ENCODE results near the gene IP6K3. TPM values are rescaled to one million over a fixed set of nuclear protein-coding genes. Genes with fewer than 3 reads are reported as not detected.

The IP6K3 gene
- total and polyA plus RNA-seq, 3 donors from 2014 or later: 0.15 to 0.16 TPM; not detected in 1

DNA sequence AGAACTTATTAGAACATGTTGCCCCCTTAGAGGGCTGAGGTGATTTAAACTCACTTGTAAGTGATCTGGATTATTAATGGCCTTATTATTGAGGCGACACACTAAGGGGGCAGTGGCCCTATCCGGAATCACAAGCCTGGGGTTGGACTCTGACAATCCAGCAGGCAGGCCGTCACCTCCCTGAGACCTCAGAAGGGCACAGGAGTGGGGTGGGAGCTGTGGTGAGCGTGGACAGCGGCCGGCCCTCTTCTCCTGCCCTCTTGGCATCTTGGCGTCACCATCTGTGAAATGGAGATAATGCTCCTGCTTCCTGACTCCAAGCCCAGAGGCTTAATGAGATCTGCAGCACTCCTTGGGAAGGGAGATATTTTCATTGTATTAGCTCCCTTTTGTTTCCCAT is 19.6 kb downstream of the IP6K3 start:
- intact Hi-C loops (cut with DNase I; ENCODE audit: low total_unique reads): no loop called here
- no peak for DNase-seq

GRCh38 chr6:33726696-33727095 is 20.0 kb downstream of the IP6K3 start:
- Histone ChIP-seq H3K4me3 (no peak overlapping the region), H3K27ac (no peak overlapping the region), H3K4me1 (no peaks in the 10 kb centered on the region), H3K36me3 (ENCODE audit: low read depth, missing control alignments) (no peaks in the 10 kb centered on the region), H3K9me3 (no peaks in the 10 kb centered on the region), H3K27me3 (no peaks in the 10 kb centered on the region)
- no peak for DNase-seq
- WGBS, 2 donors: 94 to 97% methylated on average over 11 to 15 of the region's 15 CpGs
- intact Hi-C loops (cut with DNase I; ENCODE audit: low total_unique reads): no loop called here
- TF ChIP-seq, protein P1, sequence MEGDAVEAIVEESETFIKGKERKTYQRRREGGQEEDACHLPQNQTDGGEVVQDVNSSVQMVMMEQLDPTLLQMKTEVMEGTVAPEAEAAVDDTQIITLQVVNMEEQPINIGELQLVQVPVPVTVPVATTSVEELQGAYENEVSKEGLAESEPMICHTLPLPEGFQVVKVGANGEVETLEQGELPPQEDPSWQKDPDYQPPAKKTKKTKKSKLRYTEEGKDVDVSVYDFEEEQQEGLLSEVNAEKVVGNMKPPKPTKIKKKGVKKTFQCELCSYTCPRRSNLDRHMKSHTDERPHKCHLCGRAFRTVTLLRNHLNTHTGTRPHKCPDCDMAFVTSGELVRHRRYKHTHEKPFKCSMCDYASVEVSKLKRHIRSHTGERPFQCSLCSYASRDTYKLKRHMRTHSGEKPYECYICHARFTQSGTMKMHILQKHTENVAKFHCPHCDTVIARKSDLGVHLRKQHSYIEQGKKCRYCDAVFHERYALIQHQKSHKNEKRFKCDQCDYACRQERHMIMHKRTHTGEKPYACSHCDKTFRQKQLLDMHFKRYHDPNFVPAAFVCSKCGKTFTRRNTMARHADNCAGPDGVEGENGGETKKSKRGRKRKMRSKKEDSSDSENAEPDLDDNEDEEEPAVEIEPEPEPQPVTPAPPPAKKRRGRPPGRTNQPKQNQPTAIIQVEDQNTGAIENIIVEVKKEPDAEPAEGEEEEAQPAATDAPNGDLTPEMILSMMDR (IDR thresholded peaks at IDR 0.05): no peak
- TF ChIP-seq POLR2A (IDR thresholded peaks at IDR 0.05): no peak

More for the DNA sequence above, 19.6 kb downstream of the IP6K3 start:
- Histone ChIP-seq H3K27me3 (no peaks in the 10 kb centered on the region), H3K4me3 (no peak overlapping the region), H3K4me1 (no peaks in the 10 kb centered on the region), H3K36me3 (ENCODE audit: low read depth, missing control alignments) (no peaks in the 10 kb centered on the region), H3K9me3 (no peaks in the 10 kb centered on the region), H3K27ac (no peak overlapping the region)
- TF ChIP-seq, protein P1 (IDR thresholded peaks at IDR 0.05): no peak
- TF ChIP-seq POLR2A (IDR thresholded peaks at IDR 0.05): no peak
- 74 to 76% methylated on average over 7 of the region's 7 CpGs for WGBS, 2 donors

DNA sequence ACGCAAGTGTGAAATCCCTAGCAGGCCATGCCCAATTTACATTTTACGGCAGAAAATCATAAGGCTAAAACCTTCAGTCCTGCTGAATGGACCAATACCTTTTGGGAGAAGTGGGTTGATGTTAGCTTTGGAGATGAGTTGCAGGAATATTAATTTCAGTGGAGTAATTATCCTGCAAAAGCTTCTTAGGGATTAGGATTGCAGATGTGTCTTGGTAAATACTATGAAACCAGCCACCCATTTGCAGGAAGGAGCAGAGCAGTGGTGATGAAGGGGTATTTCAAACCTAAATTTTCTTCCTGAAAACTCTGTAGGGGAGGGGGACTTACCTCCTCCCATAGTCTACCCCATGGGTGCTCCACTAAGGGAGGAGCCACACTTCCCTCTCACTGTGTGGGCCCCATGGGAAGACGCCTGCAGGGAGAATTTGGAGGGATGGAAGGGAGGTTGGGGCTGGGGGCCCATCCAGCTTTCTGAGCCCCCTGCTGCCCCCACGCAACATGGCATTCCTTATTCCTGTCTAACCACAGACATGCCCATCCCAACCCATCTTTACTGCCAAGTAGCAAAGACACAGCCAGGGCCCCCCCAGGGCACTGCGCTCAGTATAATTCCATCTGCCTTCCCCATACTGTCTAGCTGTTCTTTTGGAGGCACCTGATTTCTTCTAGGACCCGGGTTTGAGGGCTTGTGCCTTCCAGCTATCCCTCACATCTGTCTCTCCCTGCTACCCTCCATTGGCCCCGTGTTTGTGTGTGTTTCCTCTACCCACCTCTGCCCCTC is 20.6 kb downstream of the IP6K3 start:
- TF ChIP-seq POLR2A (IDR thresholded peaks at IDR 0.05): no peak
- TF ChIP-seq, protein P1 (IDR thresholded peaks at IDR 0.05): no peak
- H3K4me1 ChIP-seq: no peaks in the 10 kb centered on the region
- intact Hi-C loops (cut with DNase I; ENCODE audit: low total_unique reads): no loop called here

GRCh38 chr6:33725222-33725621 is 21.5 kb downstream of the IP6K3 start:
- Histone ChIP-seq H3K4me1 (no peaks in the 10 kb centered on the region), H3K4me3 (no peak overlapping the region), H3K36me3 (ENCODE audit: low read depth, missing control alignments) (no peaks in the 10 kb centered on the region), H3K27ac (no peak overlapping the region), H3K27me3 (no peaks in the 10 kb centered on the region), H3K9me3 (no peaks in the 10 kb centered on the region)
- no peak for TF ChIP-seq POLR2A (IDR thresholded peaks at IDR 0.05)
- TF ChIP-seq, protein P1 (IDR thresholded peaks at IDR 0.05): no peak
- no peak for DNase-seq
- WGBS, 2 donors: 95 to 96% methylated on average over 12 to 14 of the region's 14 CpGs
- intact Hi-C loops (cut with DNase I; ENCODE audit: low total_unique reads): no loop called here

More for the DNA sequence above, 20.6 kb downstream of the IP6K3 start:
- H3K27me3 ChIP-seq: no peaks in the 10 kb centered on the region
- no peak overlapping the region for H3K27ac ChIP-seq
- WGBS, 2 donors: 88 to 94% methylated on average over 6 to 7 of the region's 7 CpGs
- H3K4me3 ChIP-seq: no peak overlapping the region
- no peaks in the 10 kb centered on the region for H3K36me3 ChIP-seq (ENCODE audit: low read depth, missing control alignments)
- no peaks in the 10 kb centered on the region for H3K9me3 ChIP-seq
- no peak for DNase-seq

Data from testis (tissue), 3 donors.